Measurements from ENCODE around the gene PRB3.

The PRB3 gene

GRCh38 chr12:11269607-11270006 lies at the start of gene PRB3:
Gene PRB3 (minus strand): TSS chr12:11269707. CDS start chr12:11269669, 38 bp downstream.
- no peak for DNase-seq (ENCODE audit: low read depth in 2 of 2)

DNA sequence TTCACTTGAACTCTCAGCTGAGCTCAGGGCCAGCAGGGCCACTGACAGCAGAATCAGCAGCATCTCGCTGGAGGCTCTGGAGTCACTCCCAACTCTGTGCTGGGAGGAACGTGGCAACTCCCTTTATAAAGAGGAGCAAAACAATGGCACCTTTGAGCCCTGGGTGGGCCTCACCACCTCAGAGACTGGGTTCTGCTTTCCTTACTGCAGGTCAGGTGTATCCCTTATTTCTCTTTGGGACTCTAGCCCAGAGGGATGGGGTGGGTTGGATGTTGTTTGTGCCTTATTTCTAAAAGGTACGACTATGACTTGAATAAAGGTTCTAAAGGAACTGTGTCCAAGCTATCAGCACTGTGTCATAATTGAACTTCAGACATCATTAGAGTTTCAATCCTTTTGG lies 40.8 kb upstream of the PRB3 start, which contains the start of gene PRB4:
TSS of gene PRB4 (minus strand) at position 101 of the 400 bp plus-strand sequence. CDS start at position 63, 38 bp downstream.
- DNase-seq (ENCODE audit: low read depth in 2 of 2) = no peak

DNA sequence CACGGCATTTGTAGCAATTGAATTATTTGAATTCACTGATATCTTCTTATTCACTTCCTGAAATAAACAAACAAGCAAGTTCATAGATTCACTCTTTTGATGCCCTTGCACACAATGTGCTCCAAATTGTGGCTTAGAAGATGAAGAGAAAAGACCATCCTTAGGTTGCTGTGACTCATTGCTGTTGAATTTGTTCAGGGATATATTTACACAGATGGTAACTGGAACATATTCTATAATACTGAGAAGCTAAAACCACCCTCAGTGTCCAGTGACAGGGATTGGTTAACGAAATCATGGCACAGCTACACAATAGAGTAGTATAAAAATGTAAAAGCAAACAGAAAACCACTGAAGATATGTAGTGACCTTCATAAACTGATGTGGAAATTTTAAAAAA lies 37.6 kb upstream of the PRB3 start:
- DNase-seq (ENCODE audit: low read depth in 2 of 2) = no peak

- DNase-seq (ENCODE audit: low read depth in 2 of 2) = no peak
These were observed 3.9 kb upstream of the PRB3 start for GRCh38 chr12:11273449-11273848.

- DNase-seq (ENCODE audit: low read depth in 2 of 2) = no peak
These were observed 5.0 kb downstream of the PRB3 start for GRCh38 chr12:11264501-11264900.

GRCh38 chr12:11246489-11246888 lies 23.0 kb downstream of the PRB3 start:
- DNase-seq (ENCODE audit: low read depth in 2 of 2) = no peak

- DNase-seq (ENCODE audit: low read depth in 2 of 2) = no peak
These were observed 26.9 kb downstream of the PRB3 start for GRCh38 chr12:11242656-11243055.

DNA sequence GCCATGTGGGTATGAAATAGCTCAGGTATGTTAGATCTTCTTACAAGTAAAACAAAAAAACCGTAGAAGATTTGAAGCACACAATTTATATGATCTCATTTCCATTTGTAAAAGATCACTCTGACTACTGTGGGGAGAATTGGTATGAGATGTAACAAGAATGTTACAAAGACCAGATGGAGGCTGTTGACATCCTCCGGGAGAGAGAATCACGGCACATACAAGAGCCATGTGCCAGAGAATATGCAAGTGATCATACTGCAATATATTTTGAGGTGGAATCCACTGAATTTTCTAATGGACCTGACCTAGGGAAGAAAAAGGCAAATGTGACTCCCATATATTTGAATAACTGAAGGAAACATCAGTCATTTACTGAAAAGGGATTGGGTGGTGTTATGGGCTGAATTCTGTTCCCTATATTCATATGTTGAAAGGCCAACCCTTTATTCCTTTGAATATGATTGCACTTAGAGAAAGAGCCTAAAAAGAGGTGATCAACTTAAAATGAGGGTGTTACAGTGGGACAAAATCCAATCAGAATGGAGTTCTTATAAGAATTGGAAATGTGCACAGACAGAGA lies 29.1 kb downstream of the PRB3 start:
- DNase-seq (ENCODE audit: low read depth in 2 of 2) = no peak

DNA sequence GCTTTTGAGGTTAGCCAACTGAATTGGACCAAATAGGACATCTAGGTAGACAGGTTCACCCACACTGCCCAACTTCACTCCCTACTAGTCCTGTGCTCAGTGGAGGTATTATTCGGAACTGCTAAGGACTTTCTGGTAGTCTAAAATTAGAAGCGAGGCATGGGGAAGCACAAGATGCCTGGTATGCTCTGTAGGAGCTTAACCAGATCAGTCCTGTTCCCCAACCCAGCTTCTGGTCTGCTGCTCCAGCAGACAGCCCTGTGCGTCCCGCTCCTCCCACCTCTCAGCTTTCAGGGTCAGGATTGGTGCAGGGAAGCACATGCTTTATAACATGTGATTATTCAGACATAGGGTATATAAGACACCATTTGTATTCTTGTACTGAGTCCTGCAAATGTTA lies 31.2 kb downstream of the PRB3 start:
- DNase-seq (ENCODE audit: low read depth in 2 of 2) = no peak

- no peak for DNase-seq (ENCODE audit: low read depth in 2 of 2)
These were observed 36.0 kb downstream of the PRB3 start for GRCh38 chr12:11233532-11233931.

DNA sequence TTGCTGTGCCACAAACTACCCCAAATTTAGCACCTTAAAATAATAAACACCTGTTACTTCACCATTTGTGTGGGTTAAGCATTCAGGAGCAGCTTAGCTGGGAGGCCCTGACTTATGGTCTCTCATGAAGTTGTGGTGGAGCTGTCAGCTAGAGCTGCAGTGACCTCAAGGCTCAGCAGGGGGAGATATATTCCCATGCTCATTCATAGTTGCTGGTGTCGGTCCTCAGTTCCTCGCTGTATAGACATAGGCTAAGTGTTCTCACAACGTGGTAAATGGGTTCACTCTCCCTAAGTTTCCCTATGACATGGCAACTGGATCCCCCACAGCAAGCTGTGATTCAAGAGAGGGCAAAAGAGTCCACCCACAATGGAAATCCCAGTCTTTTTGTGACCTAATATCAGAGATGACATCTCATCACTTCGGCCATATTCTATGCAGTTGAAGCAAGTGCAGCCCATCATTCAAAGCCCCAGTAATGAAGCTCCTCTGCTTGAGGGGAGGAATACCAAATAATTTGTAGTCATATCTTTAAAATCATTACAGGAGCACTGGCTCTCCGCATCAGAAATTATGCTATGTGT lies 41.1 kb downstream of the PRB3 start:
- no peak for DNase-seq (ENCODE audit: low read depth in 2 of 2)

GRCh38 chr12:11227373-11227772 lies 42.1 kb downstream of the PRB3 start:
- DNase-seq (ENCODE audit: low read depth in 2 of 2) = no peak
